SK-N-SH (cell line): Measurements from ENCODE around the gene CBLB. TPM values are rescaled to one million over a fixed set of nuclear protein-coding genes. Genes with fewer than 3 reads are reported as not detected.

Source experiments
- CTCF ChIA-PET: fragments of 300-600, 350-600 bp; formaldehyde crosslinking; extraction: SDS; loops from one replicate; lab custom pipeline; 2021; lab: Yijun Ruan, JAX
- POLR2A ChIA-PET: fragments of 350-600 bp; sonication (Branson Sonifier 250); formaldehyde crosslinking; extraction: SDS; loops from one replicate; lab custom pipeline; 2020; ENCODE audit warnings: antibody characterized with exemption, inconsistent platforms; lab: Yijun Ruan, JAX
- DNase-seq: peaks from one replicate; pipeline ENCODE4 v3.0.0; 2012
- H2AFZ ChIP-seq: fragments of 200-600 bp; sonication (generic); 2 replicates; pipeline ENCODE4 v1.8.1; 2016; ENCODE audit warnings: antibody characterized with exemption, mild to moderate bottlenecking, low read depth
- H3F3A ChIP-seq: fragments of 200-600 bp; sonication (generic); replicated peaks from 2 replicates; pipeline ENCODE3; 2016; ENCODE audit warnings: antibody characterized with exemption, mild to moderate bottlenecking; ENCODE audit not compliant: insufficient read depth
- H3K27ac ChIP-seq, 2 experiments: fragments of 200-500 bp in 1 of 2; fragments of 200-600 bp in 1 of 2; sonication (Bioruptor generic) in 1 of 2; sonication (generic), shearing (Covaris generic) in 1 of 2; 2 replicates each; pipeline versions ENCODE4 v1.5.1 to v1.6.1; 2014 to 2016; ENCODE audit warnings: low read depth in 2 of 2, inconsistent platforms in 1 of 2, low read length in 1 of 2, mild to moderate bottlenecking in 1 of 2, mixed read lengths in 1 of 2
- H3K27me3 ChIP-seq: fragments of 200-600 bp; sonication (generic), shearing (Covaris generic); 2 replicates; pipeline ENCODE4 v1.6.1; 2016; ENCODE audit warnings: mixed run types; ENCODE audit not compliant: insufficient read depth
- H3K36me3 ChIP-seq, 2 experiments: fragments of 200-500 bp in 1 of 2; fragments of 200-600 bp in 1 of 2; sonication (Bioruptor generic) in 1 of 2; sonication (generic) in 1 of 2; replicated peaks in 1 of 2; 2 replicates each; pipeline versions ENCODE3 to v1.5.1; 2014 to 2016; ENCODE audit warnings: low read length in 1 of 2, mild to moderate bottlenecking in 1 of 2; ENCODE audit not compliant: insufficient read depth in 2 of 2, control insufficient read depth in 1 of 2
- H3K4me1 ChIP-seq, 2 experiments: fragments of 200-500 bp in 1 of 2; fragments of 200-600 bp in 1 of 2; sonication (Bioruptor generic) in 1 of 2; sonication (generic), shearing (Covaris generic) in 1 of 2; 2 replicates each; pipeline versions ENCODE4 v1.5.1 to v1.6.1; 2014 to 2016; ENCODE audit warnings: low read depth in 1 of 2, low read length in 1 of 2, mixed run types in 1 of 2; ENCODE audit not compliant: insufficient read depth in 2 of 2, control insufficient read depth in 1 of 2
- H3K4me2 ChIP-seq: fragments of 200-600 bp; sonication (generic), shearing (Covaris generic); 2 replicates; pipeline ENCODE4 v1.6.1; 2017; ENCODE audit warnings: mixed run types
- H3K4me3 ChIP-seq, 2 experiments: fragments of 200-500 bp in 1 of 2; fragments of 200-600 bp in 1 of 2; sonication (Bioruptor generic) in 1 of 2; sonication (generic), shearing (Covaris generic) in 1 of 2; 2 replicates each; pipeline versions ENCODE4 v1.5.1 to v1.8.1; 2014 to 2016; ENCODE audit warnings: low read depth in 2 of 2, inconsistent platforms in 1 of 2, low read length in 1 of 2, mild to moderate bottlenecking in 1 of 2, mixed read lengths in 1 of 2, moderate library complexity in 1 of 2
- H3K79me2 ChIP-seq: fragments of 200-600 bp; sonication (generic); 2 replicates; pipeline ENCODE4 v1.8.1; 2017; ENCODE audit warnings: mild to moderate bottlenecking; ENCODE audit not compliant: insufficient read depth
- H3K9ac ChIP-seq: fragments of 200-600 bp; sonication (generic); 2 replicates; pipeline ENCODE4 v1.6.1; 2017; ENCODE audit warnings: mixed run types
- H3K9me2 ChIP-seq: fragments of 200-600 bp; sonication (generic); 2 replicates; pipeline ENCODE4 v1.6.1; 2017; ENCODE audit warnings: mixed run types
- H3K9me3 ChIP-seq: fragments of 200-600 bp; sonication (generic); 2 replicates; pipeline ENCODE4 v1.6.1; 2017; ENCODE audit warnings: mixed run types, mild to moderate bottlenecking, moderate library complexity
- H4K20me1 ChIP-seq: fragments of 200-600 bp; sonication (generic); 2 replicates; pipeline ENCODE4 v1.6.1; 2017; ENCODE audit warnings: mild to moderate bottlenecking, mixed run types; ENCODE audit not compliant: insufficient read depth
- ELF1 ChIP-seq: IDR thresholded peaks from 2 replicates; pipeline ENCODE4 v1.4.0; 2012
- FOXJ3 ChIP-seq: sonication (generic); formaldehyde crosslinking; IDR thresholded peaks from 2 replicates; pipeline ENCODE4 v1.5.1; 2020; ENCODE audit warnings: mild to moderate bottlenecking, missing genetic modification reagents
- FOXM1 ChIP-seq: IDR thresholded peaks from 2 replicates; pipeline ENCODE4 v1.4.0; 2012; ENCODE audit warnings: low read depth, mild to moderate bottlenecking
- JUND ChIP-seq: IDR thresholded peaks from 2 replicates; pipeline ENCODE4 v1.4.0; 2012
- MXI1 ChIP-seq: IDR thresholded peaks from 2 replicates; pipeline ENCODE4 v1.6.1; 2012; ENCODE audit warnings: mild to moderate bottlenecking, low read depth, low read length, improper control_type of control experiment
- NFIC ChIP-seq: IDR thresholded peaks from 2 replicates; pipeline ENCODE4 v1.4.0; 2012; ENCODE audit warnings: borderline replicate concordance
- PBX3 ChIP-seq: IDR thresholded peaks from 2 replicates; pipeline ENCODE4; 2012
- POLR2AphosphoS5 ChIP-seq: IDR thresholded peaks from 2 replicates; pipeline ENCODE4 v1.6.1; 2012; ENCODE audit warnings: low read depth, low read length
- RFX5 ChIP-seq: IDR thresholded peaks from 2 replicates; pipeline ENCODE4 v1.6.1; 2012; ENCODE audit warnings: mild to moderate bottlenecking, improper control_type of control experiment, low read length
- RXRA ChIP-seq: IDR thresholded peaks from 2 replicates; pipeline ENCODE4 v1.4.0; 2012; ENCODE audit warnings: low read depth, mild to moderate bottlenecking, borderline replicate concordance
- TCF12 ChIP-seq: IDR thresholded peaks from 2 replicates; pipeline ENCODE4 v1.4.0; 2012
- TEAD4 ChIP-seq: IDR thresholded peaks from 2 replicates; pipeline ENCODE4 v1.4.0; 2012; ENCODE audit warnings: mild to moderate bottlenecking, borderline replicate concordance; ENCODE audit not compliant: insufficient read depth
- USF1 ChIP-seq: IDR thresholded peaks from 2 replicates; pipeline ENCODE4 v1.4.0; 2012; ENCODE audit warnings: low read depth, borderline replicate concordance
- USF2 ChIP-seq: fragments of 150-350 bp; IDR thresholded peaks from 2 replicates; pipeline ENCODE4 v1.6.1; 2017; ENCODE audit warnings: antibody characterized with exemption, low read length, low read depth, borderline replicate concordance
- YY1 ChIP-seq: IDR thresholded peaks from 2 replicates; pipeline ENCODE4 v1.4.0; 2012; ENCODE audit warnings: low read depth, mild to moderate bottlenecking
- ZBTB33 ChIP-seq: IDR thresholded peaks from 2 replicates; pipeline ENCODE4 v1.4.0; 2012; ENCODE audit warnings: low read depth, borderline replicate concordance
- WGBS: methylation state at CpG from one replicate; pipeline ENCODE4 v1.1.6; 2017; ENCODE audit warnings: low lambda C conversion rate; 5-methylcytosine and 5-hydroxymethylcytosine counted together
- polyA plus RNA-seq, 3 experiments: library from polyadenylated mRNA; depleted of rRNA; stranded (reverse); fragments of >200 nt; gene quantifications; 2 replicates each; pipeline ENCODE4 v1.2.3, GENCODE V29; 2012

The CBLB gene
- polyA plus RNA-seq, 1 of the 3 experiments (the other 2 are of a cell fraction): 4.4 TPM

- Histone ChIP-seq H3K79me2 (peaks cover 3% of the 10 kb centered on the region; the same call in 1 of the 2 replicates), H3K4me2 (no peak overlapping the region), H2AFZ (no peak overlapping the region), H3K36me3 (peaks cover 0 to 42% of the 10 kb centered on the region in 2 experiments), H3K9me2 (no peaks in the 10 kb centered on the region), H3K9ac (no peak overlapping the region), H3F3A (no peaks in the 10 kb centered on the region), H4K20me1 (no peaks in the 10 kb centered on the region), H3K27me3 (no peaks in the 10 kb centered on the region), H3K27ac (no peak overlapping the region), H3K4me3 (no peak overlapping the region), H3K9me3 (no peaks in the 10 kb centered on the region), H3K4me1 (peaks cover 0 to 2% of the 10 kb centered on the region in 2 experiments; a peak in 1 of 4 replicates)
- 100% methylated on average over 2 of the region's 9 CpGs for WGBS
- CTCF ChIA-PET: no interaction called here
- POLR2A ChIA-PET: no interaction called here
- DNase-seq: no peak
- TF ChIP-seq USF1 (no peak), TCF12 (no peak), FOXM1 (no peak), NFIC (no peak), FOXJ3 (CRISPR knock-in tag) (no peak), ELF1 (no peak), JUND (no peak), MXI1 (no peak), YY1 (no peak), RXRA (no peak)
Measured at GRCh38 chr3:105758451-105758850, 110.4 kb downstream of the CBLB start.

GRCh38 chr3:105755121-105755886, 113.5 kb downstream of the CBLB start:
- DNase-seq: no peak
- Histone ChIP-seq H3K4me3 (no peak overlapping the region), H3K27ac (no peak overlapping the region), H3K9me2 (no peaks in the 10 kb centered on the region), H3K79me2 (0 out of 2 replicates have a peak, but pooled peaks cover 3% of the 10 kb centered on the region), H3K36me3 (peaks cover 0 to 33% of the 10 kb centered on the region in 2 experiments), H3K27me3 (no peaks in the 10 kb centered on the region), H3K4me2 (no peak overlapping the region)
- POLR2A ChIA-PET: no interaction called here
- no peak for TF ChIP-seq PBX3
- TF ChIP-seq POLR2AphosphoS5: no peak
- TF ChIP-seq USF1: no peak
- no peak for TF ChIP-seq USF2
- no peak for TF ChIP-seq FOXM1
- no peak for TF ChIP-seq NFIC
- TF ChIP-seq TCF12: no peak
- TF ChIP-seq TEAD4: no peak
- no peak for TF ChIP-seq RFX5
- no peak for TF ChIP-seq ZBTB33
- TF ChIP-seq, all 33 proteins: peak for 0
- Histone ChIP-seq H3K9me3 (no peaks in the 10 kb centered on the region), H3K9ac (no peak overlapping the region), H3K4me1 (peaks cover 0 to 11% of the 10 kb centered on the region in 2 experiments; a peak in 2 of 4 replicates), H4K20me1 (no peaks in the 10 kb centered on the region; the same call in 1 of the 2 replicates), H2AFZ (no peak overlapping the region), H3F3A (no peaks in the 10 kb centered on the region)
- CTCF ChIA-PET: no interaction called here
- 95% methylated on average over 2 of the region's 2 CpGs for WGBS
